ENCODE data around the gene APCDD1. TPM values are rescaled to one million over a fixed set of nuclear protein-coding genes. Genes with fewer than 3 reads are reported as not detected.
A peak's percentile ranks its signal among the peaks of the same experiment; 100 is the strongest.
"Not testable (repeated sequence)": the region's sequence is repeated elsewhere in the genome, so short reads cannot be mapped to it uniquely, and the experiment has no call there.

APCDD1 gene
- total and polyA plus RNA-seq, 7 experiments from 2014 or later, result 0.16 to 0.81 TPM; not detected in 5

GRCh38 chr18:10533111-10533510 lies 78.7 kb downstream of the APCDD1 start:
- DNase-seq (no peak), ATAC-seq (no peak)
- H3K4me1 Mint-ChIP-seq, result peaks cover 21 to 48% (median 33%) of the 10 kb centered on the region in 7 donors
- Histone ChIP-seq H3K27me3 (ENCODE audit: control insufficient read depth in 2 of 2, insufficient read depth in 2 of 2, low read length in 2 of 2) (no peaks in the 10 kb centered on the region), H3K4me1 (ENCODE audit: control insufficient read depth in 2 of 2, insufficient read depth in 2 of 2, low read length in 2 of 2) (peaks cover 0 to 9% of the 10 kb centered on the region in 2 donors), H3K9me3 (ENCODE audit: control insufficient read depth in 2 of 3, low read length in 3 of 3) (no peaks in the 10 kb centered on the region), H3K4me3 (ENCODE audit: low read length) (no peak overlapping the region), H3K36me3 (ENCODE audit: control insufficient read depth in 2 of 3, insufficient read depth in 3 of 3, low read length in 3 of 3) (peaks cover 0 to 14% (median 0%) of the 10 kb centered on the region in 3 experiments), H3K27ac (ENCODE audit: low read depth, low read length) (no peak overlapping the region)
- ChIA-PET CTCF (no interaction called here), POLR2A (no interaction called here)
- H3K27ac Mint-ChIP-seq, result no peak overlapping the region
- intact Hi-C loops (cut with micrococcal nuclease), result no loop called here
- peaks cover 0 to 20% (median 9%) of the 10 kb centered on the region in 5 donors for H3K36me3 Mint-ChIP-seq
- H3K9me3 Mint-ChIP-seq, result no peaks in the 10 kb centered on the region
- H3K27me3 Mint-ChIP-seq, result no peaks in the 10 kb centered on the region
- no peak overlapping the region for H3K4me3 Mint-ChIP-seq

GRCh38 chr18:10536280-10536679 lies 81.8 kb downstream of the APCDD1 start:
- POLR2A ChIA-PET, result no interaction called here
- ATAC-seq, result no peak
- H3K36me3 Mint-ChIP-seq, result peaks cover 4 to 36% (median 28%) of the 10 kb centered on the region in 5 donors

GRCh38 chr18:10537765-10538164 lies 83.3 kb downstream of the APCDD1 start:
- Histone ChIP-seq H3K4me1 (ENCODE audit: control insufficient read depth in 2 of 2, insufficient read depth in 2 of 2, low read length in 2 of 2) (no peaks in the 10 kb centered on the region), H3K4me3 (ENCODE audit: low read length) (no peak overlapping the region), H3K9me3 (ENCODE audit: control insufficient read depth in 2 of 3, low read length in 3 of 3) (no peaks in the 10 kb centered on the region), H3K27me3 (ENCODE audit: control insufficient read depth in 2 of 2, insufficient read depth in 2 of 2, low read length in 2 of 2) (no peaks in the 10 kb centered on the region), H3K36me3 (ENCODE audit: control insufficient read depth in 2 of 3, insufficient read depth in 3 of 3, low read length in 3 of 3) (peaks cover 6 to 40% (median 15%) of the 10 kb centered on the region in 3 experiments), H3K27ac (ENCODE audit: low read depth, low read length) (no peak overlapping the region)
- CTCF ChIA-PET, result no interaction called here
- no peak for DNase-seq
- intact Hi-C loops (cut with micrococcal nuclease), result no loop called here
- H3K4me1 Mint-ChIP-seq, result peaks cover 0 to 12% (median 3%) of the 10 kb centered on the region in 7 donors
- no peak for ATAC-seq
- H3K36me3 Mint-ChIP-seq, result peaks cover 10 to 48% (median 36%) of the 10 kb centered on the region in 5 donors
- POLR2A ChIA-PET, result no interaction called here
- no peak overlapping the region for H3K4me3 Mint-ChIP-seq
- peaks cover 0 to 2% (median 0%) of the 10 kb centered on the region in 11 donors for H3K9me3 Mint-ChIP-seq
- H3K27ac Mint-ChIP-seq, result no peak overlapping the region
- H3K27me3 Mint-ChIP-seq, result no peaks in the 10 kb centered on the region

More at GRCh38 chr18:10536280-10536679, 81.8 kb downstream of the APCDD1 start:
- Histone ChIP-seq H3K27ac (ENCODE audit: low read depth, low read length) (no peak overlapping the region), H3K4me1 (ENCODE audit: control insufficient read depth in 2 of 2, insufficient read depth in 2 of 2, low read length in 2 of 2) (no peaks in the 10 kb centered on the region), H3K9me3 (ENCODE audit: control insufficient read depth in 2 of 3, low read length in 3 of 3) (no peaks in the 10 kb centered on the region), H3K4me3 (ENCODE audit: low read length) (no peak overlapping the region), H3K36me3 (ENCODE audit: control insufficient read depth in 2 of 3, insufficient read depth in 3 of 3, low read length in 3 of 3) (peaks cover 0 to 28% (median 8%) of the 10 kb centered on the region in 3 experiments), H3K27me3 (ENCODE audit: control insufficient read depth in 2 of 2, insufficient read depth in 2 of 2, low read length in 2 of 2) (no peaks in the 10 kb centered on the region)
- Mint-ChIP-seq H3K4me3 (no peak overlapping the region), H3K9me3 (peaks cover 0 to 2% (median 0%) of the 10 kb centered on the region in 11 donors), H3K27me3 (no peaks in the 10 kb centered on the region), H3K27ac (peak overlapping the region in 1 of 9 donors; percentile 35), H3K4me1 (peaks cover 0 to 18% (median 3%) of the 10 kb centered on the region in 7 donors)
- no peak for DNase-seq
- CTCF ChIA-PET, result no interaction called here
- intact Hi-C loops (cut with micrococcal nuclease), result no loop called here

- CTCF ChIA-PET, result interaction anchor here (0.7 kb wide), 1 partner anchor 20 kb away, joined by 3 read pairs; no protein-coding TSS in a partner anchor
- intact Hi-C loops (cut with micrococcal nuclease); H3K27me3 Mint-ChIP-seq; H3K27me3 ChIP-seq (ENCODE audit: control insufficient read depth in 2 of 2, insufficient read depth in 2 of 2, low read length in 2 of 2); DNase-seq; H3K9me3 ChIP-seq (ENCODE audit: control insufficient read depth in 2 of 3, low read length in 3 of 3); ATAC-seq; H3K27ac ChIP-seq (ENCODE audit: low read depth, low read length); H3K9me3 Mint-ChIP-seq; H3K4me1 ChIP-seq (ENCODE audit: control insufficient read depth in 2 of 2, insufficient read depth in 2 of 2, low read length in 2 of 2); H3K4me3 ChIP-seq (ENCODE audit: low read length); H3K4me3 Mint-ChIP-seq: not testable (repeated sequence)
- Mint-ChIP-seq H3K4me1 (peaks cover 0 to 15% (median 3%) of the 10 kb centered on the region in 7 donors), H3K27ac (peak overlapping the region in 1 of 9 donors; percentile 2), H3K36me3 (peaks cover 14 to 48% (median 38%) of the 10 kb centered on the region in 5 donors)
- H3K36me3 ChIP-seq (ENCODE audit: control insufficient read depth in 2 of 3, insufficient read depth in 3 of 3, low read length in 3 of 3), result peaks cover 6 to 42% (median 15%) of the 10 kb centered on the region in 3 experiments
- POLR2A ChIA-PET, result interaction anchor here (1.1 kb wide), 1 partner anchor 10 kb away, joined by 3 read pairs; no protein-coding TSS in a partner anchor
Observed at GRCh38 chr18:10539124-10539523, 84.7 kb downstream of the APCDD1 start.

Other genes starting within 250 kb of the APCDD1 start
- 10 to 100 TPM; 28.1 to 35.7 (median 30.0) TPM for gene NAPG, start 71.4 kb downstream of the APCDD1 start, total RNA-seq
- 10 to 100 TPM; 10.2 to 12.9 TPM for gene NAPG, start 71.4 kb downstream of the APCDD1 start, polyA plus RNA-seq